ENCODE results near the gene NAP1L1.

DNA sequence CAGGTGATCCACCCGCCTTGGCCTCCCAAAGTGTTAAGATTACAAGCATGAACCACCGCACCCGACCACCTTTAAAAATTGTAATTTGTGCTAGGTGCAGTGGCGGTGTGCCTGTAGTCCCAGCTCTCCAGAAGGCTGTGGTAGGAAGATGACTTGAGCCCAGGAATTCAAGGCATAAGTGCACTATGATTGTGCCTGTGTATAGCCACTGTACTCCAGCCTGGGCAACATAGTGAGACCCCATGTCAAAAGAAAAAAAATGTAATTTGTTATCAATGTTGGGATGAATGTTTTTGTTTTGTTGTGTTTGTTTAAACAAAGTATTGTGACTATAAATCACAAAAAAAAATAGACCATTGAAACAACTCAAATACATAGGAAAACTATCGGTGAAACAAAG is 43.1 kb upstream of the NAP1L1 start:
- TF ChIP-seq EZH2 (IDR thresholded peaks at IDR 0.05; ENCODE audit: insufficient read depth, poor library complexity, severe bottlenecking), result no peak
- TF ChIP-seq EZH2phosphoT487 (IDR thresholded peaks at IDR 0.05; ENCODE audit: insufficient read depth, low read depth), result no peak

All from GM23248 (cell line).